PC-9 (cell line): ENCODE data around the gene RIPOR1.

Experiments used
- CTCF ChIP-seq: fragments of 200-600 bp; sonication (generic); conservative IDR thresholded peaks from 2 replicates; pipeline ENCODE4 v1.6.1; 2017; ENCODE audit warnings: mixed run types, antibody characterized with exemption, mild to moderate bottlenecking, moderate library complexity
- EZH2 ChIP-seq: fragments of 200-600 bp; sonication (generic); IDR thresholded peaks from 2 replicates; pipeline ENCODE4 v1.8.0; 2017; ENCODE audit warnings: antibody characterized with exemption, low read depth

- TF ChIP-seq CTCF (no peak), EZH2 (no peak)
These were observed 44.7 kb upstream of the RIPOR1 start for GRCh38 chr16:67483731-67484525.
